HG03378 (cell line): ENCODE measurements around the gene MXD1.

ENCODE experiments used
- ATAC-seq: cut with Tn5 transposase; IDR thresholded peaks from one replicate; pipeline ENCODE4 v1.9.1; 2021; ENCODE audit warnings: mild to moderate bottlenecking, moderate library complexity; ENCODE audit not compliant: unreplicated experiment

MXD1 gene

DNA sequence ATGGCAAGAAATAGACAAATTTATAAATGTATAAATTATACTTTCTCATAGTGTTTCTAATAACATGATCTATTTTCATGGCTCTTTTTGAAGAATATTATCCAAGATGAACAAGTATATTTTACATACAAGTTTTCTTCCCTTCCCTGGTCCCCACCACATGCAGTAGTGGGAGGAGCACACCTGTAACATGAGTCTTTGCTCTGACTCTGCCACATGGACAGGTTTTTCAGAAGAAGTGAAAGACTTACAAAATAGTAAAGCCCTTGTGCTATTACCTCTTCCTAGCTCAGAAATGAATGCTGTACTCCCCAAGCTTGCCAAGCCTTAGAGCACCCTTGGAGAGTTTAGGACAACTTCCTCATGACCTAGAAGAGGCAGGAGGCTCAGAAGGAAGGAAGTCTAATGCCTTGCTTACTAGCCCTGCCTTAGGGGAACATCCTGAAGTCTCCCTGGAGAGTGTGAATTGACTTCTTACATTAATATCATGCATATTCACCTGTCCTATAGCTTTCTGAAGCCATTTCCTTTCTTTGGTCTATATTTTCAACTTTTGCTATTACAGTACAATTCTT, 18.4 kb downstream of the MXD1 start:
- no peak for ATAC-seq

DNA sequence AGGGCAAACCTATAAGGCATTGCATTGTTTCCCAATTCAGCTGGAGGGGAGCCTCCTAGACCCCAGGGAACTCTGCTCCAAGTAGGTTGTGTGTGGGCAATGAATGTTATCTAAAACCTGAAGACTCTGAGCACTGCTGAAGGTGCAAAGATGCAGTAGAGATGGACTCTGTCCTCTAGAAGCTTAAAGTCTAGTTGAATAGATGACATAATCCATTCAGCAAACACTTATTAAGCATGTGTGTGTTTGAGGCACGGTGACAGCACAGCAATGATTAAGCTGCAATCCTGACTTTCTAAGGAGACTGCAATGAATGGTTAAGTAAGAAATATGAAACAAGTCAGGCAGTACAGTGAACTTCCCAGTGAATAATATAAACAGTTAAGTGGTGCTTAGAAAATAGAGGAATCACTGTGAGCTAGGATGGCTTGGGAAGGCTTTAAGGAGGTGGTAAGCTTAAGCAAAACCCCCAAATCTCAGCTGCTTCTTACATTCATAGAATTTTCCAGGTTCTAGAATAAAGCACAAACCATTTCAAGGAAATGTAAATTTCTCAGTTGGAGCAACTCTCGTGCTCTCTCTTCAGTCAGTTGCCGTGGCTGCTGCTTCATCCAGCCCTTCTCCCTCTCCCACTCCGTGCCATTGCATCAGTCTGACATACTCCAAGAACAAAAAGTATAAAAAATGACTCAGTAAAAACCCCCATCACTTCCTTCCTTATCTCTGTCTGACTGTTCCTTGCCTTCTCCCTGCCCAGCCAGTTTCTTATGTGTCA, 19.1 kb downstream of the MXD1 start:
- ATAC-seq, result no peak

DNA sequence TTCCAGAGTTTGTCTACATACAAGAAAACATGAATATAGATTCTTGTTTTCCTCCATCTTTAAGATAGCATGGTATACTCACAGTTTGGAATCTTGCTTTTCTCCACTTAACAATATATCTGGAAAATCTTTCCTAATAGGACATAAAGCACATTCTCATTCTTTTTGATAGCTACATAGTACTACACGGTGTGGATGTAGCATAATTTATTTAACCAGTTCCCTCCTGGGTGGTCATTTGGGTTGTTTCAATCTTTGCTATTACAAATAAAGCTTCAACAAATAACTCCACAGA, 19.7 kb downstream of the MXD1 start:
- no peak for ATAC-seq

- no peak for ATAC-seq
Measured at GRCh38 chr2:69935011-69935410, 20.1 kb downstream of the MXD1 start.

DNA sequence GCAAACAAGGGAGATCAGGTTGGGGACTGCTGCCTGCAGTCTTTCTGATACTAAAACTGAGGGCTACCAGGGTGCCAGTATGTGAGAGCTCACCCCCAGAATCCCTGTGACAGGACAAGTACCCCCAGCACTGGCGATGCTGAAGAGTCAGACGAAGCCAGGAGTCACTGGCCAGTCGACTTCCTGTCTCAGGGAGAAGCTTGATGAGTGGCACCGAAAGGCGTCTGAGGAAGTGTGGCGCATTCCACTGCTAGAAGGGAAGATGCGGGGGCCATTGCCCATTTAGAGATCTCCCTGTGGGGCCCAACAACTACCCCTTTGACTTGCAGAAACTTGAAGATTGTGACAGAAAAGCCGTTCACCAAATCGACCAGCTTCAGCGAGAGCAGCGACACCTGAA, 22.0 kb downstream of the MXD1 start:
- ATAC-seq, result no peak

DNA sequence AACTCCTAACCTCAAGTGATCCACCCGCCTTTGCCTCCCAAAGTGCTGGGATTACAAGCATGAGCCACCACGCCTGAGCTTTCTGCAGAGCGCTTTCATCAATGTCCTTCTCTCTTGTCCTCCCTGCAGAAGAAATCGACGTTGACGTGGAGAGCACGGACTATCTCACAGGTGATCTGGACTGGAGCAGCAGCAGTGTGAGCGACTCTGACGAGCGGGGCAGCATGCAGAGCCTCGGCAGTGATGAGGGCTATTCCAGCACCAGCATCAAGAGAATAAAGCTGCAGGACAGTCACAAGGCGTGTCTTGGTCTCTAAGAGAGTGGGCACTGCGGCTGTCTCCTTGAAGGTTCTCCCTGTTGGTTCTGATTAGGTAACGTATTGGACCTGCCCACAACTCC, 23.1 kb downstream of the MXD1 start:
- ATAC-seq, result no peak

GRCh38 chr2:69939722-69940121, 24.8 kb downstream of the MXD1 start:
- ATAC-seq, result no peak

- no peak for ATAC-seq
Measured at GRCh38 chr2:69940691-69941090, 25.8 kb downstream of the MXD1 start.

GRCh38 chr2:69943000-69943842, 28.3 kb downstream of the MXD1 start:
- ATAC-seq, result no peak

GRCh38 chr2:69943843-69944525, 29.1 kb downstream of the MXD1 start:
- no peak for ATAC-seq

DNA sequence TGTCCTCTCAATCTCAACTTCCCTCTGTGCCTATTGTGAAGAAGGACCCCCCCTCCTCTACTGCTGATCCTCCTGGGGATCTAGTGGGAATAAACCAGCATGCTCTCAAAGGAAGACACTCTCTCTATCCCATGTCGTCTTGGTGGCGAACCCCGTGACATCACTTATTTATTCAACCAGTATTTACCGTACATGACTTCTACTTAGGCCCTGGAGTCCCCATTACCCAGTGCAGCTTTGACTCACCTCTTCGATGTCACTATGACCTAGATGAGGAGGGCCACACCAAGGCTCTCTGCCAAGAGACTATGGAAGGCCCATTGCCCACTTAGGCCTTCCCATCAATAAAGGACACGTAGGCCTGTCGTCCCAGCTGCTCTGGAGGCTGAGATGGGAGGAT, 29.8 kb downstream of the MXD1 start:
- no peak for ATAC-seq

DNA sequence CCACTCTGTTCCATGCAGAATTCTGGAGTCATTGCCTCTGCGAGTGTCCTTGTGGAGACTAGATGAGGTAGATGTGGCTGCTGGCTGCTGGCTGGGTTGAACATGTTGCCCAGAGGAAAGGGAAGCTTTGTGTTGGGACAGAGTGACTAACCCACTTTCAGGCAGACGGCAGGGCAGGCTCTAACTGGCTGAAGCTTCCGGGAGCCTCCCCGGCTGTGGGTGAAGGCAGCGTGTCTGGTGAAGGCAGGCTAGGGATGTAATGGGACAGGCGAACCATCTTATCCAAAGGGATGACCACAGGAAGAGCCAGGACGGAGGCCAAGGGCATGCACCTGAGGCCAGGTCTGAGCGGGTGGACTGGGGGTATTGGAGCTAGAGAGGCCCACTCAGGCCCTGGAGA, 30.5 kb downstream of the MXD1 start:
- no peak for ATAC-seq

DNA sequence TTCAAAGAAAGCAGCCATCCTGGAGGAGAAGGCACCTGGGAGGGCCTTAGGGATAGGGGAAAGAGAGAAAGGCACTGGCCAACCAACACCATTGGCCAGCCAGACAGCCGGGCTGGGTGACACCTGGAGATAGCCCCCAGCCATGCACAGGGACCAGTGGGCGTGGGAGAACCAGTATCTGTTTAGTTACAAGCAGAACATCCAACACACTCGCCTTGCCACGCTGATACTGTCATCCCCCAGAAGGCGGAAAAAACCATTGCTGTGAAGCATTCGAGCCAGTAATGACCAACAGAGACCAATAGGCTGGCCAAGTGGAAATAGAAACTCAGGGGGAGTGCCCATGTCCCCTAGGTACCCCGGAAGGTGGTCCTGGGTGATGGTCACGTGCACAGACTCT, 31.0 kb downstream of the MXD1 start:
- ATAC-seq, result no peak

DNA sequence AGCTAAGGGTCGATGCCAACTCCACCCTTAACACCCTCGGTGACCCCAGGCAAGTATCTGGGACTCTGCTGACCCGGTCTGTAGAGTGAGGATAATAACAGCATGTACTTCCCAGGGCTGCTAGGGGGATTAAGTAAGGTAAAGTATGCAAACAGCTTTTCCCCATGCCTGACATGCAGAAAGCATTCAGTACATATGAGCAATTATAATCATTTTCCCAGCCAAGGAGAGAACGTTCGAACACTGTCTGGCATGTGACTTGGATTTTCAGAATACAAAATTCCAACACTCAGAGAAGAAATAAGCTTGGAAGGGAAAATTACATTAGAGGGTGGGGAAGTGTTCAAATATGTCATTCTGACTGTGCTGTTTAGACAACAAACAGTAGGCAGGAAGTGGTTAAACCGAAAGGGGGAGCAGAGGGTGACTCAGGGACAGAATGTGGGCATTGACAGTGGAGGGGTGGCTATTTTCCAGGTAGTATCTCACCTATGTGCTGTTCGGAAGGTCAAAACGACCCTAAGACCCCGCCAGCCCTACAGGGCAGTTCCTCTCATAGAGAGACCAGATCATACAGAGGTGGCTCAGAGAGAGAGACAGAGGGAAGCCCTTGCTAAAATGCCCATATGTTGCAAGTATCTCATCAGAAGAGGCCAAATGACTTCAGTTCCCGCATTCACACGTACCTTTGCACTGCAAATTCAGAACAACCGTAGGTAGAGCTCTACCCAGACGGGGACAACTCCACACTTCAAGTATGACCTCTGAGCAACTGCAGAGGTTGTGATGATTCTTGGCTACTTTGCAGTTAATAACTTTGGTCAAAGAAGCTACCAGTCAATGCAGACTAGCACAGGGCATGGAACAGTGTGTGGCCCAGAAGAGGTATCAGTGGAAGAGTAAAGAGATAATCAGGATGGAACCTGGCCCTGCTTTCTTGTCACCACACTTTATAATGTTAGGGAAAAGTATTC, 31.7 kb downstream of the MXD1 start:
- ATAC-seq, result peak; percentile 85

DNA sequence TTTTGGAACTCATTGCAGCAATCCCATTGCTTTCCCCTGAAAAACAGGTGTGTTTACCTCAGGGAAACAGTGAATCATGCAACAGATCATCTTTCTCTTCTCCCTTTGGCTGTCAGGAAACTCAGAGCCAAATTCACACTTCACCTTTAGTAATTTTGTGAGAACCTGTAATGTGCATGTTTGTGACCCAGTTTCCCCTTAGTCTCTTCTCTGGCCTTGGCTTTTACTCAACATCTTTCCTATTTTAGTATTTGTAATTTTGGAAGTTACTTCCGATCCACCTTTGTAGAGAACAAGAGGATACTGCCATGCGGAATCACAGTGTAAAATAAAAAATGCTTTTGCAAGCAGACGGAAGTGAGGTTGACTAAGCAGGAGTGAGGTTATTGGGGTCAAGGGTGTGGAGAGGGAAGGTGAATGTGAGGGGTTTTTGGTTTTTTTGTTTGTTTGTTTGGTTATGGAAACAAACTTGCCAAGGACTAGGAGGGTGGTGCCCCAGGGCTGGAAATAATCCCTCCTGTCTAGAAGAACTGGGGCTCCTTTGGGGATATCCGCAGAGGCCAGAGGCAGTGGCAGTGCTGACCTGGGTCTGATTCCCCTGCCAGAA, 32.5 kb downstream of the MXD1 start:
- no peak for ATAC-seq

DNA sequence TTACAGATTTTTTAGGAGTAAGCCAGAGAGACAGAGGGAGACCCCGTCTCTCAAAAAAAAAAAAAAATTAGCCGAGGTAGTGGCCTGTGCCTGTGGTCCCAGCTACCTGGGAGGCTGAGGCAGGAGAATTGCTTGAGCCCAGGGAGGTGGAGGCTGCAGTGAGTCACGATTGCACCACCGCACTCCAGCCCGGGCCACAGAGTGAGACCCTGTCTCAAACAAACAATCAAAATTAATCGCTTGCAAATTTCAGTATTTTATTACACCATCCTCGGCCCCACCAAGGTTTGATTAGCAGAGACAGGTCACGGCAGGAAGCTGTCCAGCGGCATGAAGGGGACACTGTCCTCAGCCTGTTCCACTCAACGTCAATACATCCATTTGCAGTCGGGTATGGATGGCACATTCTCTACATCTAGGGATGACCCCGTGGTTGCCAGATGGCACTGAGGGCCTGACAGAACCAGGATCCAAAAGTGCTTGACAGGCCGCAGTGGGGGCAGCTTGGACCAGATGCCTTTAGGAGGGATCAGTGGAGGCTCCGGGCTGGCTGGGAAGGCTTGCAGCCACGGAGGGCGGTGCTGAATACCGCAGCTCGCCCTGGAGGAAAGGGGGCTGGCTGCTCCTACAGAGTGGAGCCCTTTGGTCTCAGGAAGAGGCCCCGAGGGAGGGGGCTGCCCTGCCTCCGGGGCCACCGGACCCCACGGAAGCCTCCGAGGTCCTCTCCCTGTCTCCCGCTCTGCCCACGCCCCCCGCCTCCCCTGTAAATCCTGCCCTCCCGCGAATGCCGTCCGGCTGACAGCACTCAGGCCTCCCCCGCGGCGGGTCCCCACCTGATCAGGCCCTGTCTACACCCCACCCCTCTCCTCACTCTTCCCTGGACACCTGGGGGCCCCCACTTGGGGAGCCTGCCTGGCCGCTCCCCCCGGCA, 33.4 kb downstream of the MXD1 start:
- no peak for ATAC-seq

DNA sequence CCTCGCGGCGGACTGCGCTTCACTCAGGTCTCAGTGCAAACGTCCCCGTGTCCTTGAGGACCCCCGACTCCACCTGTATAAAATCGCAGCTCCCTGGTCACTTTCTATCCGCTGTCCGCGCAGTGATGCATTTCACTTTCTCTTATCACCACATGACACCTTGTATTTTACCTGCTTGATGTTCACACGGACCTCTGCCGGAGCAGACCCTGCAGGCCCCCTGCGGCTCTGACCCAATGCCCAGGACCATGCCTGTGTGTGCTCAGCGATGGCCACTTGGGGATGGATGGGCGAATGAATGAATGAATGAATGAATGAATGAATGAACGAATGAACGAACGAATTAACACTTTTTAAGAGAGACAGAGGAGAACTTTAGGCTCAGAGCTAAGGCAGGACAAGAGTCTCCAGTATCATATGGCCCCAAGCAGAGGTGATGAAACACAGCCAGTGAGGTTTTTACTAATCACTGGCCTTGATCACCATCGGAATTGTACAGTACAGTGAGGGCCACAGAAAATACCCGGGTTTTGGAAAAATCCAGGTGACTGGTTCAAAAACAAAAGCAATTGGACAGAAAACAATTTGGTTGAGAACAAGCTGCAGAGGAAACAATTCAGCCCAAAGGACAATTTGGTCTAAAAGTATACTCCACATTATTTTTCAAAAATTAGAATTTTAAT, 34.2 kb downstream of the MXD1 start:
- no peak for ATAC-seq

DNA sequence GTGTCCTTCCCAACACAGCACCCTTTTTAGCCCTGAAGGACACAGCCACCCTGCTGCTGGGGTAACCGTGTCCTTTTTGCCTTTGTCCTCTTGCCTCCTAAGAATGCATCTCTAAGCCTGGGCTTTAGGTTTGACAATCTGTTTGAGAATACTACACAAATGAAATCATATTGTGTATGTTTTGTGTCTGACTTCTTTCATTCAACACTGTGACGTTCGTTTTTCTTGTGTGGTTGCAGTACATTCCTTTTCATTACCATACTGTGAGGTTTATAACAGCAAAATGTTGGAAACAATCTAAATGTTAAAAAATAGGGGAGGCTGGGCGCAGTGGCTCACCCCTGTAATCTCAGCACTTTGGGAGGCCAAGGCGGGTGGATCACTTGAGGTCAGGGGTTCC, 35.3 kb downstream of the MXD1 start:
- ATAC-seq, result no peak
